ENCODE measurements around the gene MARCHF3. TPM values are rescaled to one million over a fixed set of nuclear protein-coding genes. Genes with fewer than 3 reads are reported as not detected.

The MARCHF3 gene
- total and polyA plus RNA-seq, 2 donors from 2014 or later, result 1.5 to 8.0 TPM

DNA sequence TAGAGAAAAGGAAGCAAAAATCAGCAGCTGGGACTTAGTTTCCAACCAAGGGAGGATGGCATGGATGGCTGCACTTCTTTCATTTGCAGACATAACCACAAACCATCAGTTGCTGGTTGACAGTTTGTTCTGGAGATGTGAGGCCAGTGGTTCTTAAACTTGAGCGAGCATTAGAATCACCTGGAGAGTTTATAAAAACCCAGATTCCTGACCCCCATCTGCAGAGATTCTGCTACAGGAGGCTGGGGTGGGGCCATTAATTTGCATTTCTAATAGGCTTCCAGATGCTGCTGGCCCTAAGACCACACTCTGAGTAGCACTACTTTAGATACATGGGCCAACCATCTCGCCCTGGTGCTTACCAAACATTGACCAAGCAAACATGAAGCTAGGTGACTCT, 60.8 kb downstream of the MARCHF3 start:
- intact Hi-C loops (cut with DNase I), result no loop called here
- Histone ChIP-seq H3K4me1 (ENCODE audit: control insufficient read depth in 2 of 3, insufficient read depth in 2 of 3, low read depth in 1 of 3, low read length in 3 of 3) (peaks cover 0 to 3% (median 0%) of the 10 kb centered on the region in 3 donors), H3K9me3 (ENCODE audit: control insufficient read depth in 2 of 3, insufficient read depth in 1 of 3, low read length in 3 of 3) (no peaks in the 10 kb centered on the region), H3K27ac (ENCODE audit: low read depth in 2 of 2, low read length in 2 of 2) (no peak overlapping the region), H3K36me3 (ENCODE audit: control insufficient read depth in 2 of 3, insufficient read depth in 3 of 3, low read length in 3 of 3) (no peaks in the 10 kb centered on the region), H3K4me3 (ENCODE audit: low read length in 3 of 3) (no peak overlapping the region), H3K27me3 (ENCODE audit: control insufficient read depth, insufficient read depth, low read length) (no peaks in the 10 kb centered on the region), H3K9ac (ENCODE audit: low read length in 3 of 3) (no peak overlapping the region)
- FAIRE-seq (no peak), DNase-seq (no peak)
- no peak for TF ChIP-seq CTCF (IDR thresholded peaks at IDR 0.05; ENCODE audit: borderline replicate concordance, extremely low read depth, insufficient read depth)

- intact Hi-C loops (cut with DNase I), result no loop called here
- H3K4me3 ChIP-seq (ENCODE audit: low read length in 3 of 3), result no peak overlapping the region
- H3K9ac ChIP-seq (ENCODE audit: low read length in 3 of 3), result no peak overlapping the region
- no peaks in the 10 kb centered on the region for H3K36me3 ChIP-seq (ENCODE audit: control insufficient read depth in 2 of 3, insufficient read depth in 3 of 3, low read length in 3 of 3)
- H3K27me3 ChIP-seq (ENCODE audit: control insufficient read depth, insufficient read depth, low read length), result no peaks in the 10 kb centered on the region
- peaks cover 0 to 3% (median 0%) of the 10 kb centered on the region in 3 donors for H3K4me1 ChIP-seq (ENCODE audit: control insufficient read depth in 2 of 3, insufficient read depth in 2 of 3, low read depth in 1 of 3, low read length in 3 of 3)
- FAIRE-seq, result no peak
- DNase-seq, result no peak
- H3K27ac ChIP-seq (ENCODE audit: low read depth in 2 of 2, low read length in 2 of 2), result no peak overlapping the region
- TF ChIP-seq CTCF (IDR thresholded peaks at IDR 0.05; ENCODE audit: borderline replicate concordance, extremely low read depth, insufficient read depth), result no peak
- no peaks in the 10 kb centered on the region for H3K9me3 ChIP-seq (ENCODE audit: control insufficient read depth in 2 of 3, insufficient read depth in 1 of 3, low read length in 3 of 3)
These were observed 62.4 kb downstream of the MARCHF3 start for GRCh38 chr5:126967808-126968466.

- FAIRE-seq (no peak), DNase-seq (no peak)
- no peak overlapping the region for H3K27ac ChIP-seq (ENCODE audit: low read depth in 2 of 2, low read length in 2 of 2)
- no peak overlapping the region for H3K9ac ChIP-seq (ENCODE audit: low read length in 3 of 3)
- no peak overlapping the region for H3K4me3 ChIP-seq (ENCODE audit: low read length in 3 of 3)
- intact Hi-C loops (cut with DNase I), result no loop called here
- H3K4me1 ChIP-seq (ENCODE audit: control insufficient read depth in 2 of 3, insufficient read depth in 2 of 3, low read depth in 1 of 3, low read length in 3 of 3), result no peaks in the 10 kb centered on the region
- no peaks in the 10 kb centered on the region for H3K9me3 ChIP-seq (ENCODE audit: control insufficient read depth in 2 of 3, insufficient read depth in 1 of 3, low read length in 3 of 3)
- no peaks in the 10 kb centered on the region for H3K36me3 ChIP-seq (ENCODE audit: control insufficient read depth in 2 of 3, insufficient read depth in 3 of 3, low read length in 3 of 3)
- no peak for TF ChIP-seq CTCF (IDR thresholded peaks at IDR 0.05; ENCODE audit: borderline replicate concordance, extremely low read depth, insufficient read depth)
- H3K27me3 ChIP-seq (ENCODE audit: control insufficient read depth, insufficient read depth, low read length), result no peaks in the 10 kb centered on the region
These were observed 64.9 kb downstream of the MARCHF3 start for GRCh38 chr5:126965487-126965886.

- Histone ChIP-seq H3K27ac (ENCODE audit: low read depth in 2 of 2, low read length in 2 of 2) (no peak overlapping the region), H3K4me1 (ENCODE audit: control insufficient read depth in 2 of 3, insufficient read depth in 2 of 3, low read depth in 1 of 3, low read length in 3 of 3) (no peaks in the 10 kb centered on the region), H3K27me3 (ENCODE audit: control insufficient read depth, insufficient read depth, low read length) (no peaks in the 10 kb centered on the region), H3K4me3 (ENCODE audit: low read length in 3 of 3) (no peak overlapping the region), H3K36me3 (ENCODE audit: control insufficient read depth in 2 of 3, insufficient read depth in 3 of 3, low read length in 3 of 3) (no peaks in the 10 kb centered on the region), H3K9ac (ENCODE audit: low read length in 3 of 3) (no peak overlapping the region), H3K9me3 (ENCODE audit: control insufficient read depth in 2 of 3, insufficient read depth in 1 of 3, low read length in 3 of 3) (no peaks in the 10 kb centered on the region)
- FAIRE-seq (no peak), DNase-seq (no peak)
- TF ChIP-seq CTCF (IDR thresholded peaks at IDR 0.05; ENCODE audit: borderline replicate concordance, extremely low read depth, insufficient read depth), result no peak
- intact Hi-C loops (cut with DNase I), result no loop called here
These were observed 65.3 kb downstream of the MARCHF3 start for GRCh38 chr5:126965061-126965475.
